ENCODE data around the gene ZSWIM2.
A peak's percentile ranks its signal among the peaks of the same experiment; 100 is the strongest.

Gene ZSWIM2

DNA sequence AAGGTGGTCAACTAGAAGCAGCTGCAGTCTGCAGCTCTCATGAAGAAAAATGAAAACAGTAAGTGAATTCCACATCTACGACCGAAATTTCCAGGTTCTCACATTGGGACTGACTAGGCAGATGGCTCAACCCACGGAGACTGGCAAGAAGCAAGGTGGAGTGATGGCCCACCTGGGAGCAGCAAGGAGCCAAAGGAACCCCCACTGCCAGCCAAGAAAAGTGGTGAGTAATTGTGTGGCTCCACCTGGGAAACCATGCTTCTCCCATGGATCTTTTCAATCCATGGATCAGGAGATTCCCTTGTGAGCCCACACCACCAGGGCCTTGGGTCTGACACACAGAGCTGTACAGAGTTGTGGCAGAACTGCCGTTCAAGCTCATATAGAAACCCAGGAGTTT is 64.0 kb downstream of the ZSWIM2 start:
- Histone ChIP-seq H3K4me3 (ENCODE audit: low read depth, low read length) (no peak overlapping the region), H3K9me3 (no peaks in the 10 kb centered on the region), H3K4me1 (no peaks in the 10 kb centered on the region), H3K27me3 (no peaks in the 10 kb centered on the region), H3K36me3 (no peaks in the 10 kb centered on the region)
- TF ChIP-seq, protein P1, sequence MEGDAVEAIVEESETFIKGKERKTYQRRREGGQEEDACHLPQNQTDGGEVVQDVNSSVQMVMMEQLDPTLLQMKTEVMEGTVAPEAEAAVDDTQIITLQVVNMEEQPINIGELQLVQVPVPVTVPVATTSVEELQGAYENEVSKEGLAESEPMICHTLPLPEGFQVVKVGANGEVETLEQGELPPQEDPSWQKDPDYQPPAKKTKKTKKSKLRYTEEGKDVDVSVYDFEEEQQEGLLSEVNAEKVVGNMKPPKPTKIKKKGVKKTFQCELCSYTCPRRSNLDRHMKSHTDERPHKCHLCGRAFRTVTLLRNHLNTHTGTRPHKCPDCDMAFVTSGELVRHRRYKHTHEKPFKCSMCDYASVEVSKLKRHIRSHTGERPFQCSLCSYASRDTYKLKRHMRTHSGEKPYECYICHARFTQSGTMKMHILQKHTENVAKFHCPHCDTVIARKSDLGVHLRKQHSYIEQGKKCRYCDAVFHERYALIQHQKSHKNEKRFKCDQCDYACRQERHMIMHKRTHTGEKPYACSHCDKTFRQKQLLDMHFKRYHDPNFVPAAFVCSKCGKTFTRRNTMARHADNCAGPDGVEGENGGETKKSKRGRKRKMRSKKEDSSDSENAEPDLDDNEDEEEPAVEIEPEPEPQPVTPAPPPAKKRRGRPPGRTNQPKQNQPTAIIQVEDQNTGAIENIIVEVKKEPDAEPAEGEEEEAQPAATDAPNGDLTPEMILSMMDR (IDR thresholded peaks at IDR 0.05; ENCODE audit: low read depth, low read length): no peak
- no peak for DNase-seq

DNA sequence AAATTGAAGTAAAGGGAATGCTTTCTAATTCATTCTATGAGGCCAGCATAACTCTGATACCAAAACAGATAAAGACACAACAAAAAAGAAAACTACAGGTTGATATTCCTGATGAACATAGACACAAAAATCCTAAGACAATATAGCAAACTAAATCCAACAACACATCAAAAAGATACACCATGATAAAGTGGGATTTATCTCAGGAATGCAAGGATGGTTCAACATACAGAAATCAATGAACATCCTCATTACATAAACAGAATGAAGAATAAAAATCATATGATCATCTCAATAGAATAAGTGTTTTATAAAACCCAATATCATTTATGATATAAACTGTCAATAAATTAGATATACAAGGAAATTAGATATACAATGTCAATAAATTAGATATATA is 65.7 kb downstream of the ZSWIM2 start:
- Histone ChIP-seq H3K4me1 (no peaks in the 10 kb centered on the region), H3K36me3 (no peaks in the 10 kb centered on the region), H3K4me3 (ENCODE audit: low read depth, low read length) (no peak overlapping the region), H3K9me3 (no peaks in the 10 kb centered on the region), H3K27me3 (no peaks in the 10 kb centered on the region)
- TF ChIP-seq, protein P1 (IDR thresholded peaks at IDR 0.05; ENCODE audit: low read depth, low read length): no peak
- DNase-seq: no peak

DNA sequence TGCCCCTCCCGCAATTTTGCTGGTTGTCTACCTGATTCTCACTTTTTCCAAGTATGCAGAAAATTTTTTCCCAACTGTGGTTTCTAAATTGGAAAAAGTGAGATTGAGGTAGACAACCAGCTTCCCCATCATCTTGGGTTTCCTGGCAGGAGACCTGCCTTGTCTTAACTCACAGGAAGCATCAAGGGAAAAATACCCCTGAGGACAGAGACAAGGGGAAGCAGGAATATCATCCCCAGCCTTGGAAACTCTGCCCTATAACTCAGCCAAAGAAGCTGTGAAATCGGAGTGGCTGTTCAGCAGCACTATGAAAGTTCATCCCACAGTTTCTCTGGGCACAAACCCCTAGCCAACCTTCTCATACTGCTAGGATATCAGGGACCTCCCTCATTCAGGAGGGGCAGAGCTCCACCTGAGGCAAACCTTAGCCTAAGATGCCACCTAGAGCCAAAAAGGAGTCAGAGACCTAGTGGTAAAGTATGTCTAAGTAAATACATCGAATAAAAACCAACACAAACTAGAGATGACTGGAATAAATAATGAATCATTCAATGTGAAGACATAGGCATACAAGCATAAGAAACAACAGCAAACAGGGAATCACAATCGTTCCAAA is 68.2 kb downstream of the ZSWIM2 start:
- Histone ChIP-seq H3K27me3 (no peaks in the 10 kb centered on the region), H3K9me3 (no peaks in the 10 kb centered on the region), H3K36me3 (no peaks in the 10 kb centered on the region), H3K4me3 (ENCODE audit: low read depth, low read length) (no peak overlapping the region), H3K4me1 (no peaks in the 10 kb centered on the region)
- DNase-seq: no peak
- TF ChIP-seq, protein P1 (IDR thresholded peaks at IDR 0.05; ENCODE audit: low read depth, low read length): peak; percentile 52

All from BE2C (cell line).